HEK293 (cell line): Measurements from ENCODE around the gene ARHGAP25.
A peak's percentile ranks its signal among the peaks of the same experiment; 100 is the strongest.

Experiments used
- KLF16 ChIP-seq: fragments of 450-650 bp; formaldehyde crosslinking; IDR thresholded peaks from 2 replicates; pipeline ENCODE4 v1.5.1; 2017; ENCODE audit warnings: missing biosample characterization, missing genetic modification characterization
- YY1 ChIP-seq: fragments of 450-650 bp; formaldehyde crosslinking; IDR thresholded peaks from 2 replicates; pipeline ENCODE4 v1.5.1; 2018; ENCODE audit warnings: missing biosample characterization, missing genetic modification characterization
- ZBTB7A ChIP-seq: fragments of 450-650 bp; formaldehyde crosslinking; IDR thresholded peaks from 2 replicates; pipeline ENCODE4 v1.5.1; 2016; ENCODE audit warnings: low read depth, missing biosample characterization, missing genetic modification characterization
- ZNF121 ChIP-seq: fragments of 450-650 bp; formaldehyde crosslinking; IDR thresholded peaks from 2 replicates; pipeline ENCODE4 v1.5.1; 2016; ENCODE audit warnings: missing biosample characterization, missing genetic modification characterization
- ZNF274 ChIP-seq, 2 experiments: fragments of 200-500 bp in 1 of 2; fragments of 450-650 bp in 1 of 2; sonication (Bioruptor generic) in 1 of 2; formaldehyde crosslinking in 1 of 2; IDR thresholded peaks; 2 replicates each; pipeline versions ENCODE4 v1.5.1 to v1.6.1; 2014 to 2016; ENCODE audit warnings: borderline replicate concordance in 1 of 2, inconsistent platforms in 1 of 2, low read length in 1 of 2, missing biosample characterization in 1 of 2, missing genetic modification characterization in 1 of 2
- ZNF311 ChIP-seq: fragments of 450-650 bp; formaldehyde crosslinking; IDR thresholded peaks from 2 replicates; pipeline ENCODE4 v1.5.1; 2017; ENCODE audit warnings: missing biosample characterization, missing genetic modification characterization, borderline replicate concordance
- ZNF324 ChIP-seq: fragments of 450-650 bp; formaldehyde crosslinking; IDR thresholded peaks from 2 replicates; pipeline ENCODE4 v1.5.1; 2016; ENCODE audit warnings: missing biosample characterization, missing genetic modification characterization
- ZNF366 ChIP-seq: fragments of 450-650 bp; formaldehyde crosslinking; conservative IDR thresholded peaks from 2 replicates; pipeline ENCODE4 v1.5.1; 2016; ENCODE audit warnings: missing biosample characterization, missing genetic modification characterization
- ZNF660 ChIP-seq: fragments of 450-650 bp; IDR thresholded peaks from 2 replicates; pipeline ENCODE4 v1.5.1; 2018; ENCODE audit warnings: missing biosample characterization, mild to moderate bottlenecking, missing genetic modification characterization
- ZSCAN23 ChIP-seq: fragments of 450-650 bp; formaldehyde crosslinking; IDR thresholded peaks from 2 replicates; pipeline ENCODE4 v1.5.1; 2016; ENCODE audit warnings: missing biosample characterization, missing genetic modification characterization
- TF ChIP-seq, protein P1 (sequence below): fragments of 450-650 bp; formaldehyde crosslinking; IDR thresholded peaks from 2 replicates; pipeline ENCODE4 v1.5.1; 2016; ENCODE audit warnings: missing biosample characterization, missing genetic modification characterization
- TF ChIP-seq, protein P2 (sequence below): fragments of 450-650 bp; formaldehyde crosslinking; IDR thresholded peaks from 2 replicates; pipeline ENCODE4 v1.5.1; 2016; ENCODE audit warnings: missing biosample characterization, missing genetic modification characterization
- TF ChIP-seq, protein P3 (sequence below): fragments of 450-650 bp; formaldehyde crosslinking; IDR thresholded peaks from 2 replicates; pipeline ENCODE4 v1.5.1; 2017; ENCODE audit warnings: missing biosample characterization, missing genetic modification characterization

- TF ChIP-seq, protein P1, sequence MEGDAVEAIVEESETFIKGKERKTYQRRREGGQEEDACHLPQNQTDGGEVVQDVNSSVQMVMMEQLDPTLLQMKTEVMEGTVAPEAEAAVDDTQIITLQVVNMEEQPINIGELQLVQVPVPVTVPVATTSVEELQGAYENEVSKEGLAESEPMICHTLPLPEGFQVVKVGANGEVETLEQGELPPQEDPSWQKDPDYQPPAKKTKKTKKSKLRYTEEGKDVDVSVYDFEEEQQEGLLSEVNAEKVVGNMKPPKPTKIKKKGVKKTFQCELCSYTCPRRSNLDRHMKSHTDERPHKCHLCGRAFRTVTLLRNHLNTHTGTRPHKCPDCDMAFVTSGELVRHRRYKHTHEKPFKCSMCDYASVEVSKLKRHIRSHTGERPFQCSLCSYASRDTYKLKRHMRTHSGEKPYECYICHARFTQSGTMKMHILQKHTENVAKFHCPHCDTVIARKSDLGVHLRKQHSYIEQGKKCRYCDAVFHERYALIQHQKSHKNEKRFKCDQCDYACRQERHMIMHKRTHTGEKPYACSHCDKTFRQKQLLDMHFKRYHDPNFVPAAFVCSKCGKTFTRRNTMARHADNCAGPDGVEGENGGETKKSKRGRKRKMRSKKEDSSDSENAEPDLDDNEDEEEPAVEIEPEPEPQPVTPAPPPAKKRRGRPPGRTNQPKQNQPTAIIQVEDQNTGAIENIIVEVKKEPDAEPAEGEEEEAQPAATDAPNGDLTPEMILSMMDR (tag by site-specific recombination): no peak; the same call in 1 of the 2 replicates
- TF ChIP-seq, protein P2, sequence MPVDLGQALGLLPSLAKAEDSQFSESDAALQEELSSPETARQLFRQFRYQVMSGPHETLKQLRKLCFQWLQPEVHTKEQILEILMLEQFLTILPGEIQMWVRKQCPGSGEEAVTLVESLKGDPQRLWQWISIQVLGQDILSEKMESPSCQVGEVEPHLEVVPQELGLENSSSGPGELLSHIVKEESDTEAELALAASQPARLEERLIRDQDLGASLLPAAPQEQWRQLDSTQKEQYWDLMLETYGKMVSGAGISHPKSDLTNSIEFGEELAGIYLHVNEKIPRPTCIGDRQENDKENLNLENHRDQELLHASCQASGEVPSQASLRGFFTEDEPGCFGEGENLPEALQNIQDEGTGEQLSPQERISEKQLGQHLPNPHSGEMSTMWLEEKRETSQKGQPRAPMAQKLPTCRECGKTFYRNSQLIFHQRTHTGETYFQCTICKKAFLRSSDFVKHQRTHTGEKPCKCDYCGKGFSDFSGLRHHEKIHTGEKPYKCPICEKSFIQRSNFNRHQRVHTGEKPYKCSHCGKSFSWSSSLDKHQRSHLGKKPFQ (tag by site-specific recombination): no peak
- 0 out of 2 replicates have a peak, but pooled peaks have one; percentile 54 for TF ChIP-seq ZNF366
- TF ChIP-seq, protein P3, sequence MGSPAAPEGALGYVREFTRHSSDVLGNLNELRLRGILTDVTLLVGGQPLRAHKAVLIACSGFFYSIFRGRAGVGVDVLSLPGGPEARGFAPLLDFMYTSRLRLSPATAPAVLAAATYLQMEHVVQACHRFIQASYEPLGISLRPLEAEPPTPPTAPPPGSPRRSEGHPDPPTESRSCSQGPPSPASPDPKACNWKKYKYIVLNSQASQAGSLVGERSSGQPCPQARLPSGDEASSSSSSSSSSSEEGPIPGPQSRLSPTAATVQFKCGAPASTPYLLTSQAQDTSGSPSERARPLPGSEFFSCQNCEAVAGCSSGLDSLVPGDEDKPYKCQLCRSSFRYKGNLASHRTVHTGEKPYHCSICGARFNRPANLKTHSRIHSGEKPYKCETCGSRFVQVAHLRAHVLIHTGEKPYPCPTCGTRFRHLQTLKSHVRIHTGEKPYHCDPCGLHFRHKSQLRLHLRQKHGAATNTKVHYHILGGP (tag by site-specific recombination): no peak
- TF ChIP-seq ZNF660 (tag by site-specific recombination): peak; percentile 73; the same call in 1 of the 2 replicates
- no peak for TF ChIP-seq ZSCAN23 (tag by site-specific recombination)
- TF ChIP-seq ZNF121: no peak
- TF ChIP-seq ZBTB7A (tag by site-specific recombination): no peak
- TF ChIP-seq YY1 (tag by site-specific recombination): no peak
- TF ChIP-seq KLF16 (tag by site-specific recombination): peak; percentile 65
- TF ChIP-seq ZNF311 (tag by site-specific recombination): no peak
- TF ChIP-seq ZNF324 (tag by site-specific recombination): no peak
- no peak for TF ChIP-seq ZNF274 (IDR thresholded peaks at IDR 0.05; ENCODE audit: low read length)
- no peak for TF ChIP-seq ZNF274 (tag by site-specific recombination; IDR thresholded peaks at IDR 0.05; ENCODE audit: borderline replicate concordance)
These were observed 94.5 kb downstream of the ARHGAP25 start for GRCh38 chr2:68828887-68829708.
